C4-2B (cell line): ENCODE data around the gene PSMF1.

ENCODE experiments used
- CTCF ChIP-seq: fragments of 450-650 bp; conservative IDR thresholded peaks from 2 replicates; pipeline ENCODE4 v1.5.1; 2017; ENCODE audit warnings: mild to moderate bottlenecking
- ZFX ChIP-seq: fragments of 450-650 bp; IDR thresholded peaks from 2 replicates; pipeline ENCODE4 v1.6.1; 2017

- TF ChIP-seq CTCF (peak; percentile 80), ZFX (no peak)
Measured at GRCh38 chr20:1108437-1108920, 9.9 kb upstream of the PSMF1 start.
